HUES64 (cell line): Measurements from ENCODE around the gene LRSAM1.
A peak's percentile ranks its signal among the peaks of the same experiment; 100 is the strongest.

ENCODE experiments used
- H3K27ac ChIP-seq: 2 replicates; pipeline ENCODE4 v1.7.0; 2013; ENCODE audit warnings: low read depth, low read length, inconsistent platforms
- H3K27me3 ChIP-seq: 2 replicates; pipeline ENCODE4 v1.6.1; 2013; ENCODE audit warnings: mild to moderate bottlenecking, low read length; ENCODE audit not compliant: insufficient read depth
- H3K36me3 ChIP-seq: 2 replicates; pipeline ENCODE4 v1.6.1; 2013; ENCODE audit warnings: mild to moderate bottlenecking, low read length; ENCODE audit not compliant: insufficient read depth
- H3K4me1 ChIP-seq: 2 replicates; pipeline ENCODE4 v1.6.1; 2013; ENCODE audit warnings: mild to moderate bottlenecking, low read length, moderate library complexity; ENCODE audit not compliant: insufficient read depth
- H3K4me3 ChIP-seq: 2 replicates; pipeline ENCODE4 v1.5.1; 2013; ENCODE audit warnings: mild to moderate bottlenecking, low read length, moderate library complexity
- H3K9ac ChIP-seq: 2 replicates; pipeline ENCODE4 v1.6.1; 2013; ENCODE audit warnings: mild to moderate bottlenecking, low read depth, low read length
- H3K9me3 ChIP-seq: 2 replicates; pipeline ENCODE4 v1.6.1; 2013; ENCODE audit warnings: low read depth, low read length; ENCODE audit not compliant: insufficient read depth
- WGBS: fragments of 150-250, 120-280 bp; methylation state at CpG from one replicate; pipeline ENCODE4 v1.1.7; 2013; ENCODE audit warnings: missing lambda C conversion rate; 5-methylcytosine and 5-hydroxymethylcytosine counted together

The LRSAM1 gene

GRCh38 chr9:127428348-127428747 is 23.0 kb upstream of the LRSAM1 start:
- Histone ChIP-seq H3K9me3 (no peaks in the 10 kb centered on the region), H3K4me1 (peaks cover 7% of the 10 kb centered on the region; the same call in 1 of the 2 replicates), H3K36me3 (peaks cover 41% of the 10 kb centered on the region), H3K4me3 (no peak overlapping the region), H3K9ac (no peak overlapping the region), H3K27ac (no peak overlapping the region), H3K27me3 (no peaks in the 10 kb centered on the region)
- 97% methylated on average over 3 of the region's 3 CpGs for WGBS

- H3K27ac ChIP-seq: no peak overlapping the region
- no peaks in the 10 kb centered on the region for H3K27me3 ChIP-seq
- H3K4me3 ChIP-seq: no peak overlapping the region
- H3K9me3 ChIP-seq: no peaks in the 10 kb centered on the region
- no peaks in the 10 kb centered on the region for H3K4me1 ChIP-seq
- H3K9ac ChIP-seq: no peak overlapping the region
- 98% methylated on average over 8 of the region's 8 CpGs for WGBS
- H3K36me3 ChIP-seq: peaks cover 61% of the 10 kb centered on the region
These were observed 20.9 kb upstream of the LRSAM1 start for GRCh38 chr9:127430415-127430814.

GRCh38 chr9:127437497-127438264 is 13.6 kb upstream of the LRSAM1 start:
- H3K36me3 ChIP-seq: peaks cover 78% of the 10 kb centered on the region
- no peaks in the 10 kb centered on the region for H3K9me3 ChIP-seq
- H3K4me1 ChIP-seq: no peaks in the 10 kb centered on the region
- 90% methylated on average over 12 of the region's 12 CpGs for WGBS
- H3K4me3 ChIP-seq: no peak overlapping the region
- H3K27me3 ChIP-seq: no peaks in the 10 kb centered on the region
- H3K27ac ChIP-seq: no peak overlapping the region
- no peak overlapping the region for H3K9ac ChIP-seq

- Histone ChIP-seq H3K9ac (no peak overlapping the region), H3K4me3 (no peak overlapping the region), H3K4me1 (no peaks in the 10 kb centered on the region), H3K9me3 (no peaks in the 10 kb centered on the region), H3K36me3 (peaks cover 75% of the 10 kb centered on the region), H3K27ac (no peak overlapping the region), H3K27me3 (no peaks in the 10 kb centered on the region)
- 96% methylated on average over 9 of the region's 9 CpGs for WGBS
These were observed 12.9 kb upstream of the LRSAM1 start for GRCh38 chr9:127438394-127438793.

GRCh38 chr9:127444283-127444920 is 6.9 kb upstream of the LRSAM1 start:
- no peak overlapping the region for H3K27ac ChIP-seq
- no peaks in the 10 kb centered on the region for H3K4me1 ChIP-seq
- H3K27me3 ChIP-seq: no peaks in the 10 kb centered on the region
- 91% methylated on average over 17 of the region's 17 CpGs for WGBS
- no peak overlapping the region for H3K9ac ChIP-seq
- no peaks in the 10 kb centered on the region for H3K9me3 ChIP-seq
- peaks cover 74% of the 10 kb centered on the region for H3K36me3 ChIP-seq
- H3K4me3 ChIP-seq: no peak overlapping the region

- Histone ChIP-seq H3K36me3 (peaks cover 78% of the 10 kb centered on the region), H3K27ac (peak overlapping the region; percentile 48; the same call in 1 of the 2 replicates), H3K9ac (no peak overlapping the region), H3K27me3 (no peaks in the 10 kb centered on the region), H3K4me3 (no peak overlapping the region), H3K4me1 (no peaks in the 10 kb centered on the region), H3K9me3 (no peaks in the 10 kb centered on the region)
- 95% methylated on average over 14 of the region's 15 CpGs for whole genome bisulfite sequencing
These were observed 6.1 kb upstream of the LRSAM1 start for GRCh38 chr9:127444921-127445850.

- Histone ChIP-seq H3K9me3 (no peaks in the 10 kb centered on the region), H3K4me3 (no peak overlapping the region), H3K4me1 (no peaks in the 10 kb centered on the region), H3K27ac (peak overlapping the region; percentile 70; the same call in 1 of the 2 replicates), H3K36me3 (peaks cover 76% of the 10 kb centered on the region), H3K27me3 (no peaks in the 10 kb centered on the region), H3K9ac (no peak overlapping the region)
- 94% methylated on average over 4 of the region's 4 CpGs for WGBS
These were observed 5.2 kb upstream of the LRSAM1 start for GRCh38 chr9:127445851-127446712.

GRCh38 chr9:127446713-127447415 is 4.4 kb upstream of the LRSAM1 start:
- Histone ChIP-seq H3K27ac (peak overlapping the region; percentile 70; the same call in 1 of the 2 replicates), H3K9ac (no peak overlapping the region), H3K36me3 (peaks cover 72% of the 10 kb centered on the region), H3K4me3 (no peak overlapping the region), H3K9me3 (no peaks in the 10 kb centered on the region), H3K4me1 (no peaks in the 10 kb centered on the region), H3K27me3 (no peaks in the 10 kb centered on the region)
- 91% methylated on average over 7 of the region's 7 CpGs for WGBS

- 95% methylated on average over 7 of the region's 7 CpGs for WGBS
- Histone ChIP-seq H3K4me3 (peak overlapping the region; percentile 98), H3K27ac (peak overlapping the region; percentile 70; the same call in 1 of the 2 replicates), H3K9me3 (no peaks in the 10 kb centered on the region), H3K4me1 (peaks cover 3% of the 10 kb centered on the region; the same call in 1 of the 2 replicates), H3K36me3 (peaks cover 72% of the 10 kb centered on the region), H3K9ac (peak overlapping the region; percentile 100; the same call in 1 of the 2 replicates), H3K27me3 (no peaks in the 10 kb centered on the region)
These were observed 3.7 kb upstream of the LRSAM1 start for GRCh38 chr9:127447416-127448111.
